SU-DHL-6 (cell line): Measurements from ENCODE around the gene HS3ST4.

ENCODE experiments used
- EZH2phosphoT487 ChIP-seq: fragments of 200-600 bp; sonication (generic), shearing (Covaris generic); conservative IDR thresholded peaks from 2 replicates; pipeline ENCODE4 v1.6.1; 2018; ENCODE audit warnings: mild to moderate bottlenecking, antibody characterized with exemption, low read length, moderate library complexity, mixed read lengths
- TF ChIP-seq, protein P1 (sequence below): fragments of 200-600 bp; sonication (generic); IDR thresholded peaks from one replicate; pipeline ENCODE4 v1.5.1; 2017; ENCODE audit warnings: antibody characterized with exemption, mild to moderate bottlenecking, low read length, moderate library complexity; ENCODE audit not compliant: insufficient read depth, poor library complexity, severe bottlenecking

GRCh38 chr16:25828510-25828909 is 136.8 kb downstream of the HS3ST4 start:
- TF ChIP-seq, protein P1, sequence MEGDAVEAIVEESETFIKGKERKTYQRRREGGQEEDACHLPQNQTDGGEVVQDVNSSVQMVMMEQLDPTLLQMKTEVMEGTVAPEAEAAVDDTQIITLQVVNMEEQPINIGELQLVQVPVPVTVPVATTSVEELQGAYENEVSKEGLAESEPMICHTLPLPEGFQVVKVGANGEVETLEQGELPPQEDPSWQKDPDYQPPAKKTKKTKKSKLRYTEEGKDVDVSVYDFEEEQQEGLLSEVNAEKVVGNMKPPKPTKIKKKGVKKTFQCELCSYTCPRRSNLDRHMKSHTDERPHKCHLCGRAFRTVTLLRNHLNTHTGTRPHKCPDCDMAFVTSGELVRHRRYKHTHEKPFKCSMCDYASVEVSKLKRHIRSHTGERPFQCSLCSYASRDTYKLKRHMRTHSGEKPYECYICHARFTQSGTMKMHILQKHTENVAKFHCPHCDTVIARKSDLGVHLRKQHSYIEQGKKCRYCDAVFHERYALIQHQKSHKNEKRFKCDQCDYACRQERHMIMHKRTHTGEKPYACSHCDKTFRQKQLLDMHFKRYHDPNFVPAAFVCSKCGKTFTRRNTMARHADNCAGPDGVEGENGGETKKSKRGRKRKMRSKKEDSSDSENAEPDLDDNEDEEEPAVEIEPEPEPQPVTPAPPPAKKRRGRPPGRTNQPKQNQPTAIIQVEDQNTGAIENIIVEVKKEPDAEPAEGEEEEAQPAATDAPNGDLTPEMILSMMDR, result no peak
- TF ChIP-seq EZH2phosphoT487, result no peak
